Aorta (tissue), 5 donors: Measurements from ENCODE around the gene MAP1LC3C. TPM values are rescaled to one million over a fixed set of nuclear protein-coding genes. Genes with fewer than 3 reads are reported as not detected.

Source experiments
- ATAC-seq: fragments of 200-7000 bp; cut with Tn5 transposase; one replicate; pipeline ENCODE4 v1.9.1; 2022; ENCODE audit warnings: moderate library complexity; ENCODE audit not compliant: low FRiP score
- DNase-seq, 2 donors: peaks; one replicate each; pipeline ENCODE4 v3.0.0-alpha.2; 2020
- H3K27ac ChIP-seq, 2 donors: one replicate each; pipeline ENCODE4 v1.5.1; 2013; ENCODE audit warnings: low read length in 2 of 2, mild to moderate bottlenecking in 2 of 2, moderate library complexity in 2 of 2, control low read depth in 1 of 2, inconsistent platforms in 1 of 2, low read depth in 1 of 2
- H3K27me3 ChIP-seq, 2 donors: one replicate each; pipeline ENCODE4 v1.6.1; 2013; ENCODE audit warnings: control low read depth in 1 of 2, low read length in 1 of 2, mild to moderate bottlenecking in 1 of 2, moderate library complexity in 1 of 2; ENCODE audit not compliant: insufficient read depth in 2 of 2, control insufficient read depth in 1 of 2
- H3K36me3 ChIP-seq, 2 donors: one replicate each; pipeline ENCODE4 v1.6.1; 2013; ENCODE audit warnings: control low read depth in 1 of 2, low read length in 1 of 2, mild to moderate bottlenecking in 1 of 2; ENCODE audit not compliant: insufficient read depth in 2 of 2, control insufficient read depth in 1 of 2
- H3K4me1 ChIP-seq, 2 donors: one replicate each; pipeline ENCODE4 v1.6.1; 2013; ENCODE audit warnings: low read length in 2 of 2, control low read depth in 1 of 2, mild to moderate bottlenecking in 1 of 2, moderate library complexity in 1 of 2; ENCODE audit not compliant: insufficient read depth in 2 of 2, control insufficient read depth in 1 of 2
- H3K4me3 ChIP-seq, 2 donors: one replicate each; pipeline ENCODE4 v1.5.1; 2013; ENCODE audit warnings: low read length in 2 of 2, control low read depth in 1 of 2, mild to moderate bottlenecking in 1 of 2
- H3K9me3 ChIP-seq: one replicate; pipeline ENCODE4 v1.6.1; 2013; ENCODE audit warnings: mild to moderate bottlenecking, low read length; ENCODE audit not compliant: control insufficient read depth
- WGBS, 2 donors: extraction: QIAGEN DNeasy Blood & Tissue Kit; methylation state at CpG; one replicate each; pipeline ENCODE4 v1.1.7; 2013; 5-methylcytosine and 5-hydroxymethylcytosine counted together
- intact Hi-C, 2 donors: fragments of 100-400 bp; cut with DNase I; formaldehyde crosslinking; loops; one replicate each; pipeline versions ENCODE4 v1.14.2 to v1.15.0; 2022
- polyA plus RNA-seq, 2 donors: library from polyadenylated mRNA; stranded (reverse); fragments of 200-250 nt; gene quantifications; one replicate each; pipeline ENCODE4 v1.2.3, GENCODE V29; 2013
- total RNA-seq, 2 donors: library from RNA; stranded (reverse); fragmentation: NEBNext Ultra II Directional; extraction: Animal tissue kit (Norgen Biotek cat#: 25700); gene quantifications; one replicate each; pipeline ENCODE4 v1.2.1, GENCODE V29; 2021
- donor health status: healthy with polysubstance abuse.
- donor health status: Bipolar disorder and iron deficiency.
- donor health status: DM: no; HTN: no; CAD: no.
- donor health status: DM: no; HTN: no; CAD: no.
- donor health status: DM: yes; HTN: yes; CAD: no.

MAP1LC3C gene
- total and polyA plus RNA-seq, 4 donors, result 0.39 to 0.63 TPM; not detected in 2

DNA sequence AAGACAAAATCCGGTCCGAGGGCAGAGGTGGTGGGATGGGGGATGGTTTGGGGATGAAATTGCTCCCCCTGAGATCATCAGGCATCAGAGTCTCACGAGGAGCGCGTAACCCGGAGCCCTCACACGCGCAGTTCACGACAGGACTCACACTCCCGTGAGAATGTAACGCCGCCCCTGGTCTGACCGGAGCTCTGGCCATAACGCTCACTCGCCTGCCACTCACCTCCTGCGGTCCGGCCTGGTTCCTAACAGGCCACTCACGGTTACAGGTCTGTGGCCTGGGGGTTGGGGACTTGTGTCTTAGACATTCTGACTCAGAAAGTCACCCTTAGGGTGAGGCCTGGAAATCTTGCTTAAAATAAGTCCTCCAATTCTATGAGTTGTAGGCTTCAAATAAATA is 19.8 kb downstream of the MAP1LC3C start:
- no peaks in the 10 kb centered on the region for H3K4me1 ChIP-seq
- no peaks in the 10 kb centered on the region for H3K9me3 ChIP-seq
- no peak for ATAC-seq
- H3K36me3 ChIP-seq, result no peaks in the 10 kb centered on the region
- H3K27ac ChIP-seq, result no peak overlapping the region
- H3K4me3 ChIP-seq, result no peak overlapping the region
- intact Hi-C loops, result no loop called here
- H3K27me3 ChIP-seq, result no peaks in the 10 kb centered on the region
- no peak for DNase-seq
- WGBS, 2 donors, result 92% methylated on average over 18 of the region's 18 CpGs

DNA sequence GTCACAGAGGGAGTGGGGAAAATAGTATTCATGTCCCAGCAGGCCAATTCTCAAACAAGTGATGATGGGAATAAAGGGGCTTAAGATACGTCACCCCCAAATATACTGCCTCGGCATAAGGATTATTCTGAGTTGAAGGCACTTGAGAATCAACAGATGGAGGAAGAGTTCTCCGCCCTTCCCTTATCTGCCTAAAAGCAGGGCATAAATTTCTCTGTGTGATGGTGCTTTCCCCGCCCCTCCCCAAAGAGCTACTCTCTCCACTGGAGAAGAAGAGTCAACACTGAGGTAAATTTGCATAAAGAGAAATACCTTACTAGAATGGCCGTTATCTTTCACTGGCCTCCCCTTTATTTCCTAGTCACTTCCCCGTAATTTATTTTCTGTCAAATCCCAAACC is 22.7 kb downstream of the MAP1LC3C start:
- H3K4me1 ChIP-seq, result no peaks in the 10 kb centered on the region
- ATAC-seq (no peak), DNase-seq (no peak)
- 70 to 71% methylated on average over 6 of the region's 6 CpGs for WGBS, 2 donors
- no peaks in the 10 kb centered on the region for H3K27me3 ChIP-seq
- intact Hi-C loops, result no loop called here
- no peak overlapping the region for H3K4me3 ChIP-seq
- peaks cover 2% of the 10 kb centered on the region for H3K9me3 ChIP-seq
- H3K27ac ChIP-seq, result no peak overlapping the region
- H3K36me3 ChIP-seq, result no peaks in the 10 kb centered on the region

DNA sequence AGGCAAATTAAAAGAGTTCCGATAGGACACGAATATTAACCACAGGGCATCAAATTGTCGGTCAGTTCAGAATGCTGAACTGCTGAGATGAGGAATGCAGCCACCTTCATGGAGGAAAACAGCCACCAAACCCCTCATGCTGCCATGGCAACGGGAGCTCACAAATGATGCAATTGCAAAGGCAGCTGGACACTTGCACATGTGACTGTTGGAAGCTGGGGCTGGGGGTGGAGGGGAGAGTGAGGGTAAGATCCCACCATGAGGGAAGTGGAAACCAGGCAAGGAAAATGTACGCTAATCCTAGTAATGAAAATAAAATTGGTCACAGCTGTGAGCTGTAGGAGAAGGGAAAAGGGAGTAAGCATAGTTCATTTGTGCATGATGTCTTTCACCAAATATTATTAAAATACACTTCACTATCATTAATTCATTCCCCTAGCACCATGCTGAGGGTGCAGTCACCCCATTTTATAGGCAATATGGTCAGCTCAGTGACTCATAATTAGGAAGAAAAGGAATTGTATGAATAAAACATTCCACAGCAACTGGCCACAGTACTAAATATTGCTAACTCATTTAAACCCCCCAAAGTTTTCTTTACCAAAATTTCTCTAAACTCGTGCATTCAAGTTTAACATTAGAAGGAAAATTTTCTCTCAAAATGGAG is 26.1 kb downstream of the MAP1LC3C start:
- WGBS, 2 donors, result 34 to 35% methylated on average over 6 of the region's 6 CpGs
- Histone ChIP-seq H3K9me3 (peaks cover 2% of the 10 kb centered on the region), H3K27ac (no peak overlapping the region), H3K36me3 (no peaks in the 10 kb centered on the region), H3K4me3 (no peak overlapping the region), H3K27me3 (no peaks in the 10 kb centered on the region), H3K4me1 (no peaks in the 10 kb centered on the region)
- intact Hi-C loops, result no loop called here
- DNase-seq (no peak), ATAC-seq (no peak)

DNA sequence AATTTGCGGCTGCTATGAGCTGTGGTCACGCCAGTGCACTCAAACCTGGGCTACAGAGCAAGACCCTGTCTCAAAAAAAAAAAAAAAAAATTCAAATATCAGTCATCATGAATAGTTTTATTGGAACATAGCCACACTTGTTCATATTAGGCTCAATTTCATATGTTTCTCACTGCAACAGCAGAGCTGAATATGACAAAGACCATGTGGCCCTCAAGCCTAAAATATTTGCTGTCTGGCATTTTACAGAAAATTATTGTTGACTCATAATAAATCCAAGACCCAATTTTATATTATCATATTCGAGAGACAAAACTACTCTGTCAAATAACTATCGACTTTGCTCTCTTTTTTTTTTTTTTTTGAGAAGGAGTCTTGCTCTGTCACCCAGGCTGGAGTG is 30.3 kb downstream of the MAP1LC3C start:
- Histone ChIP-seq H3K4me3 (no peak overlapping the region), H3K27me3 (no peaks in the 10 kb centered on the region), H3K9me3 (no peaks in the 10 kb centered on the region), H3K27ac (no peak overlapping the region), H3K36me3 (no peaks in the 10 kb centered on the region), H3K4me1 (no peaks in the 10 kb centered on the region)
- intact Hi-C loops, result no loop called here
- 25 to 30% methylated on average over 4 of the region's 4 CpGs for WGBS, 2 donors
- DNase-seq (no peak), ATAC-seq (no peak)

DNA sequence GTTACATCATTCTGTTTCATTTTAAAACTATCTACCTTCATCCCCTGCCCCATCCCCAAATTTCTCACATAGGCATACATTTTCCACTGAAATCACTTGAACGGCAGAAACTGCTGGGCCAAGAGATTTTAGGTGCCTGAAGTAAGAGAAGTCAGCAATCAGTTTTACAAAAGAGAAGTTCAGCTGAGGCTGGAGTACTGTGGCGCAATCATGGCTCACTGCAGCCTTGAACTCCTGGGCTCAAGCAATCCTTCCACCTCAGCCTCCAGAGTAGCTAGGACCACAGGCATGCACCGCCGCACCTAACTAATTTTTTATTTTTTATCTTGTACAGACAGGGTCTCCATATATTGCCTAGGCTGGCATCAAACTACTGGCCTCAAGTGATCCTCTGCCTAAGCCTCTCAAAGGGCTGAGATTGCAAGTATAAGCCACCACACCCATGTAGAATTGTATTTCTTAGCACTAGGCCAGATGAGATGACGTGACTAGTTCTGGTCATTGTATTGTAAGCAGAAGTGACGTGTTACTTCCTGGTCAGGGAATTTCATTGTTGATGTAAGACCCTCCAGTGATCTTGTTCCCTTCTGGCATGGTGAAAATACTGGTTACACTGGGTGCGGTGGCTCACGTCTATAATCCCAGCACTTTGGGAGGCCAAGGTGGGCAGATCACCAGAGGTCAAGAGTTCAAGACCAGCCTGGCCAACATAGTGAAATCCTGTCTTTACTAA is 34.2 kb downstream of the MAP1LC3C start:
- intact Hi-C loops, result no loop called here

DNA sequence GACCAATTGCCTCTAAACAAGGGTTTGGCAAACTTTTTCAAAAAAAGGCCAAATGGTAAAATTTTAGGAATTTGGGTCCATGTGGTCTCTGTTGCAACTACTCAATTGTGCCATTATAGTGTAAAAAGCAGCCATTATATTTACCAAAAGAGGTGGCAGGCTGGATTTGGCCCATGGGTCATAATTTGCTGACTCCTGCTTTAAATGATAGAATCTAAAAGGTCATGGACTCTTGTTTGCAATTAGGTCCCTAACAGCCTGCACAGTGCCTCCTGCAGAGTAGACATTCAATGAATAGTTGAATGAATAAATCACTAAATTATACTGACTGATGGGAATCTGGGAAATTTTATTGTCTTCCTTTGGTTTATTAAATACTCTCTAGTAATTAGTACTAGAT is 35.2 kb downstream of the MAP1LC3C start:
- no peak overlapping the region for H3K4me3 ChIP-seq
- H3K9me3 ChIP-seq, result no peaks in the 10 kb centered on the region
- DNase-seq (no peak), ATAC-seq (no peak)
- H3K36me3 ChIP-seq, result no peaks in the 10 kb centered on the region
- no peaks in the 10 kb centered on the region for H3K4me1 ChIP-seq
- intact Hi-C loops, result no loop called here
- no peaks in the 10 kb centered on the region for H3K27me3 ChIP-seq
- no peak overlapping the region for H3K27ac ChIP-seq

More for the DNA sequence above, 34.2 kb downstream of the MAP1LC3C start:
- peak; percentile 32 to 70 for DNase-seq
- no peak for ATAC-seq
- Histone ChIP-seq H3K9me3 (no peaks in the 10 kb centered on the region), H3K4me1 (no peaks in the 10 kb centered on the region), H3K27ac (no peak overlapping the region), H3K4me3 (no peak overlapping the region), H3K27me3 (no peaks in the 10 kb centered on the region), H3K36me3 (no peaks in the 10 kb centered on the region)
- 69 to 73% methylated on average over 8 of the region's 8 CpGs for WGBS, 2 donors

DNA sequence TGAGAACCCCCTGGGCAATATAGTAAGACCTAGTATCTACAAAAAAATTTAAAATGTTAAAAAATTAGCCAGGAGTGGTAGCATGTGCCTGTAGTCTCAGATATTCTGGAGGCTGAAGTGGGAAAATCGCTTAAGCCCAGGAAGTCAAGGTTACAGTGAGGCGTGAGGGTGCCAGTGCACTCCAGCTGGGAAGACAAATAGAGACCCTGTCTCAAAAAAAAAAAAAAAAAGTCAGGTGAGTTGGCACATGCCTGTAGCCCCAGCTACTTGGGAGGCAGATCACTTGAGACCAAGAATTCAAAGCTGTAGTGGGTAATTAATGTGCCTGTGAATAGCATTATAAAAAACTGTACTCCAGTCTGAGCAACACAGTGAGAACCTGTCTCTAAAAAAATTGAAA is 36.7 kb downstream of the MAP1LC3C start:
- Histone ChIP-seq H3K27me3 (no peaks in the 10 kb centered on the region), H3K9me3 (no peaks in the 10 kb centered on the region), H3K36me3 (no peaks in the 10 kb centered on the region), H3K4me1 (no peaks in the 10 kb centered on the region), H3K27ac (no peak overlapping the region), H3K4me3 (no peak overlapping the region)
- ATAC-seq, result no peak
- DNase-seq, result no peak
- 73 to 96% methylated on average over 2 of the region's 2 CpGs for WGBS, 2 donors
- intact Hi-C loops, result no loop called here

DNA sequence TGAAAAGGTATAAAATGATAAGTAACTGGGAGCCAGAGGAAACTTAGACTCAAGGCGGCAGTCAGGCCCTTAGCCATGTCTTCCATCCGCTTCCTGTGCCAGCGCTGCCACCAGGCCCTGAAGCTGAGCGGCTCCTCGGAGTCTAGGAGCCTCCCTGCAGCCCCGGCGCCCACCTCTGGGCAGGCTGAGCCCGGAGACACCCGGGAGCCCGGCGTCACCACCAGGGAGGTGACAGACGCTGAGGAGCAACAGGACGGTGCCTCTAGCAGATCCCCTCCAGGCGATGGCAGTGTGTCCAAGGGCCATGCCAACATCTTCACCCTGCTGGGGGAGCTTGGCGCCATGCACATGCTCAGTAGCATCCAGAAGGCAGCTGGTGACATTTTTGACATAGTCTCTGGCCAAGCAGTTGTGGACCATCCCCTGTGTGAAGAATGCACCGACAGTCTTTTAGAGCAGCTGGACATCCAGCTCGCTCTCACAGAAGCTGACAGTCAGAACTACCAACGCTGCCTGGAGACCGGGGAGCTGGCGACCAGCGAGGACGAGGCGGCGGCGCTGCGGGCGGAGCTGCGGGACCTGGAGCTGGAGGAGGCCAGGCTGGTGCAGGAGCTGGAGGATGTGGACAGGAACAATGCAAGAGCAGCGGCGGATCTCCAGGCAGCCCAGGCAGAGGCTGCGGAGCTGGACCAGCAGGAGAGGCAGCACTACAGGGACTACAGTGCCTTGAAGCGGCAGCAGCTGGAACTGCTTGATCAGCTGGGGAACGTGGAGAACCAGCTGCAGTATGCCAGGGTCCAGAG is 41.0 kb downstream of the MAP1LC3C start, which contains the start of gene BECN2:
TSS of gene BECN2 (plus strand) at position 76 of the 803 bp plus-strand sequence. CDS start at position 76, 0 bp downstream.
- no peak within 1 kb of the TSS for H3K4me3 ChIP-seq
- H3K4me1 ChIP-seq, result no peaks in the 10 kb centered on the region
- no peaks in the 10 kb centered on the region for H3K27me3 ChIP-seq
- no peak for ATAC-seq
- intact Hi-C loops, result no loop called here
- no peaks in the 10 kb centered on the region for H3K9me3 ChIP-seq
- no peaks in the 10 kb centered on the region for H3K36me3 ChIP-seq
- WGBS, 2 donors, result 90 to 92% methylated on average over 33 of the region's 33 CpGs
- peak in 1 of 2 donors; percentile 63 for DNase-seq
- no peak within 1 kb of the TSS for H3K27ac ChIP-seq
